Measurements from ENCODE around the gene LCAT.

LCAT gene

DNA sequence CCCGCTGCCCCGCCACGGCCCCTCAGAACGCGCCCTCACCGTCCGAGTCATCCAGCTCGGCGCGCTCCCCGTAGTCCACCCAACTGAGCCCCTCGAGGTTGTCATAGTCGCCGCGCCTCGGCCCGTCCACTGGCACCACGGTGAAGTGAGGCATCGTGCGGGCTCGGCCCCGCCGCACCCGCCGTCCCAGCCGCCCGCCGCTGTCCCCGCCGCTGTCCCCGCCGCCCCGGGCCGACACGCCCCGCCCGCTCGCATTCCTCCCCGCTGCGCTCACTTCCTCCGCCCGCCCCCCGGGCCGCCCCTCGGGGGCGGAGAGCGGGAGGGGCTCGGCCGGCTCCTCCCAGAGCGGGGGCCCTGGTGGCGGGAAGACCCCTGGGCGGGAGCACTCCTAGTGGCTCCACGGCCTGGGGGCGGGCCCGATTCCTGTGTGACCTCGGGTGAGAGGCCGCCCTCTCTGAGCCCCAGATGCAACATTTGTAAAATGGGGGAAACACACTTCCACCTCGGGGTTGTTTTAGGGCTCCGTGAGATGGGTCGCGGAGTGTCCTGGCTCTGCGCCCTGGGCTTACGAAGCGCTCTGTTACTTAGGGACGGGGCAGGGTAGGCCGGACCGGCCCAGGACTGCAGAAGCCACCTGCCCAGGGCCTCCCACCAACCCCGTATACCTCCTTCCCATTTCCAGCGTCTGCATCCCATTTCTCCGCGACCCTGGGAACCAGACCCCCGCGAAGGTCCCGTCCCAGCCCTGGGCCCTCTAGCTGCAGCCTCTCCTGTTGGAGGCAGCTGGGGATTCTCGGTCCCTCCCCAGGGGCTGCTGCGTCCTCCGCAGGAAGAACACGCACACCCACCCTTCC is 24.7 kb upstream of the LCAT start, which contains the start of gene SLC12A4:
Gene SLC12A4, minus strand, starts transcription at position 238 of the 854 bp plus-strand sequence. Its CDS starts 84 bp downstream, at position 154.
- Histone ChIP-seq H3K4me3 (ENCODE audit: insufficient read depth, low read depth, low read length) (peak within 1 kb of the TSS; percentile 60), H3K27me3 (ENCODE audit: control insufficient read depth, insufficient read depth, low read length, poor library complexity, severe bottlenecking) (peaks cover 21% of the 10 kb centered on the region), H3K36me3 (ENCODE audit: control insufficient read depth, insufficient read depth, low read length) (no peaks in the 10 kb centered on the region), H3K4me1 (ENCODE audit: control insufficient read depth, insufficient read depth, low read length) (peaks cover 13% of the 10 kb centered on the region), H3K9me3 (ENCODE audit: control insufficient read depth, low read length) (no peaks in the 10 kb centered on the region), H3K27ac (ENCODE audit: insufficient read depth, low read depth, low read length, poor library complexity, severe bottlenecking) (no peak within 1 kb of the TSS)
- 20 to 21% methylated on average over 78 of the region's 78 CpGs for WGBS, 2 experiments

DNA sequence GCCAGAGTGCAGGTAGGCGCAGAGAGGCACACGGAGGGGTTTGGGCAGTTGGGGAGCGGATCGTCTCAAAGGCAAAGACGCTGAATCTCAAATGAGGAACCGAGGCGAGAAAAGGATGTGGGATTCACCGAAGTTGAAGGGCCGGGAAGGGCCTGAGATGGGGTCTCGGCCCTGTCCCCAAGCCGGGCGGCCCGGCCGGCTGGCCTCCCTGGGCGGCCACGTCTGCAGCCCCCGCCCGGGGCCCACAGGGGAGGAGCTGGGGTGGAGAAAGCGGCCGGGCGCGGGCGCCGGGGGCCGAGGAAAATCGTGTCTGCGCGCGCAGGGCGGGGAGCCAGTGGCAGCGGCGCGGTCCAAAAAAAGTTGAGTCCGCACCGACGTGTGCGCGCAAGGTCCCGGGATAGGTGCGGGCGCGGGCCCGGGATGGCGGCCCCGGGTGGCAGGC is 24.1 kb upstream of the LCAT start:
- Histone ChIP-seq H3K36me3 (ENCODE audit: control insufficient read depth, insufficient read depth, low read length) (no peaks in the 10 kb centered on the region), H3K4me1 (ENCODE audit: control insufficient read depth, insufficient read depth, low read length) (peaks cover 13% of the 10 kb centered on the region), H3K27ac (ENCODE audit: insufficient read depth, low read depth, low read length, poor library complexity, severe bottlenecking) (no peak overlapping the region), H3K4me3 (ENCODE audit: insufficient read depth, low read depth, low read length) (peak overlapping the region; percentile 60), H3K9me3 (ENCODE audit: control insufficient read depth, low read length) (no peaks in the 10 kb centered on the region), H3K27me3 (ENCODE audit: control insufficient read depth, insufficient read depth, low read length, poor library complexity, severe bottlenecking) (peaks cover 21% of the 10 kb centered on the region)
- 2% methylated on average over 45 of the region's 45 CpGs for WGBS, 2 experiments

DNA sequence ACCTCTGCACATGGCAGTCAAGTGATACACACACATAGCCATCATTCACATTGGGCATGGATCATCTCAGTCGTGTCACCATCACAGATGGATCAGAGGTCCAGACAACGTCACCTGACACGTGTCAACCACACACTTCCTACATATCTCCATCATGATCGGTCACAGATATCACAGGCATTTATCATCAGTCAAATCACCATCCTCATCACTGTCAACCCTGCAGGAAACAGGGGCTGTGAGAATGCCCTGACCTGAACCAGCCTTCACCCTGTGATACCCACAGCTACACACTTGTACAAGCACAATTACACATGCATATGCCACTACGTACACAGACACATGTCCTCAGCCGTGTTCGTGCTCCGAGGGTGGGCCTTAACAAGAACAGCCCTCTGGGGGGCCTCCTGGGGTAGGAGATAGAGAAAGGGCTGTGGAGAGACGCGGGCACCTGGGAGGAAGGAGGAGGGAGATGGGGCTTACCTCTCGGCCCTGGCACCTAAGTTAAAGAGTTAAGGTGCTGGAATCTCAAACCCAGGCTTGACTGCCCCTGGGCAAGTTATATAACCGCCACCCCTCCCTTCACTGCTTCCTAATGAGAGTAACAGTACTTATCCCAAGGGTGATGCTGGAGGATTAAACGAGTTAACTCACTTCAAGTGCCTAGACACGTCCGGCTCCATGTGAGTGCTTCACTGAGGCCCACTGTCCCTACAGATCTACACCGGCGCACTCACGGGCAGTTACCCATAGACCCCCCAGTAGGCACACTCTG is 23.4 kb upstream of the LCAT start:
- H3K36me3 ChIP-seq (ENCODE audit: control insufficient read depth, insufficient read depth, low read length): no peaks in the 10 kb centered on the region
- 40 to 42% methylated on average over 18 of the region's 18 CpGs for WGBS, 2 experiments
- H3K4me1 ChIP-seq (ENCODE audit: control insufficient read depth, insufficient read depth, low read length): peaks cover 13% of the 10 kb centered on the region
- H3K4me3 ChIP-seq (ENCODE audit: insufficient read depth, low read depth, low read length): peak overlapping the region; percentile 60
- H3K27me3 ChIP-seq (ENCODE audit: control insufficient read depth, insufficient read depth, low read length, poor library complexity, severe bottlenecking): peaks cover 21% of the 10 kb centered on the region
- no peak overlapping the region for H3K27ac ChIP-seq (ENCODE audit: insufficient read depth, low read depth, low read length, poor library complexity, severe bottlenecking)
- no peaks in the 10 kb centered on the region for H3K9me3 ChIP-seq (ENCODE audit: control insufficient read depth, low read length)

DNA sequence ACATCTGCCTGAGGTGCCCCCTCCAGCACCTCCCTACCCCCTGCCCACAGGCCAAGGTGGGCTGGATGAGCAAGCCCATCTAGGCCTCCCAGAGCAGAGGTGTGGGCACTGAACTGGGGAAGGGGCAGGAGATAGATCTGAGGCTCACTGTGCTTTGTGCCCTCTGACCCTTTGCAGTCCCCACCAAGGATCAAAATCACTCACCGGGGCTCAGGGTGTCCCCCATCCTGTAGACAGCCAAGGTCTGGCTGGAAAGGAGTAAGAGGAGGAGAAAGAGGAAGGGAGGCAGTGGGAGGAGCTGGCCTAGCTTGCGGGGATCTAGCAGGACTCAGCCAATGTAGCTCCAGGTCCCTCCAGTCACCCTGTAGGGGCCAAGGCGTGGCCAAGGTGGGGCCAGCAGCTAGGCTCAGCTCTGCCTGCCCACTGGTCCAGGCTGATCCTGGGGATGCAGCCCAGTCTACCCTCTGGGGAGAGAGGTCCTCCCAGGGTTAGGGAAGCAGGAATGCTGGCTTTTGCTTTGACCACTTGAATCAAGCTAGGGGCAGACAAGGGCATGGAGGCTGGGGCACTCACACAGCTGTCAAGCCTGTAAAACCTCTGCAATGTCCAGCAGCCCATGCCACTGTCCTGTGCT is 22.7 kb upstream of the LCAT start:
- H3K4me1 ChIP-seq (ENCODE audit: control insufficient read depth, insufficient read depth, low read length): peaks cover 13% of the 10 kb centered on the region
- H3K9me3 ChIP-seq (ENCODE audit: control insufficient read depth, low read length): no peaks in the 10 kb centered on the region
- no peaks in the 10 kb centered on the region for H3K36me3 ChIP-seq (ENCODE audit: control insufficient read depth, insufficient read depth, low read length)
- H3K4me3 ChIP-seq (ENCODE audit: insufficient read depth, low read depth, low read length): no peak overlapping the region
- H3K27me3 ChIP-seq (ENCODE audit: control insufficient read depth, insufficient read depth, low read length, poor library complexity, severe bottlenecking): peaks cover 21% of the 10 kb centered on the region
- 67 to 71% methylated on average over 3 of the region's 3 CpGs for WGBS, 2 experiments
- no peak overlapping the region for H3K27ac ChIP-seq (ENCODE audit: insufficient read depth, low read depth, low read length, poor library complexity, severe bottlenecking)

DNA sequence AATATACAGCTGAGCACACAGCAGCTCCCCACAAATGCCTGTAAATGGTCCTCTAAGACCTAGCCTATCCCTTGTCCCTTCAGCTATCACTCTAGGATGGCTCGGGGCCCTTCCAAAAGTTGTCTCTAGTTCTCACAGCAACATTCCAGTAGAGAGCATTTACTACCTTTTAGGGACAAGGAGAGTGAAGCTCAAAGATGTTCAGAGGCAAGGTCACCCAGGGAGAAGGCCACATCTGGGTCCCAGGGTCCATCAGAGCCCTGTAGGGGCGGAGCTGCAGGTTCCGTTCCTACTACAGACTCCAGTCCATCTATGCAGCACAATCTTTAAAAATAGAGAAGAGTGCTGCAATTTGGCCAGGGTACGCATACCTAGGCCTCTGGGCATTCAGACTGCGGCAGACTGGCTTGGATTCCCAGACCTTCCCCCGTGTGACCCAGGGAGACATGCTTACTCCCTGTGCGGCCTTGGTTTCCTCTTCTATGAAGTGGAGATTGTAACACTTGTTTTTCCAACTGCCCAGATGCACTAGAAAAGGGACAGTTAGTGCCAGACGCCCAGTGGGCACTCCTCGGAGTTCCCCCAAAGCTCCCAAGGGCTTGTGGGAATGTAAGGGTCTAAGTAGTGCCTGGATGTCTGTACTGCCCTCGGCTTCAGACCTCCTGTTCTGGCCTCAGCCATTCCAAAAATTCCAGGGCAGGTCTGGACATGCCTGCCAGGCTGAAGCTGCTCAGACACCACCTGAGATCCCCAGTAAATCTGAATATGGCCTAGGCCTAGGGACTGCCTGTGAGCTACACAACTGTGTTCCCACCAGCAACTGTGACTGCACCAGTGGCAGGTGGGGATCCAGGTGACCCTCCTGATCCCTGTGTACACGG is 22.0 kb upstream of the LCAT start:
- no peaks in the 10 kb centered on the region for H3K36me3 ChIP-seq (ENCODE audit: control insufficient read depth, insufficient read depth, low read length)
- H3K9me3 ChIP-seq (ENCODE audit: control insufficient read depth, low read length): no peaks in the 10 kb centered on the region
- no peak overlapping the region for H3K4me3 ChIP-seq (ENCODE audit: insufficient read depth, low read depth, low read length)
- 88 to 89% methylated on average over 11 of the region's 11 CpGs for WGBS, 2 experiments
- H3K4me1 ChIP-seq (ENCODE audit: control insufficient read depth, insufficient read depth, low read length): peaks cover 13% of the 10 kb centered on the region
- H3K27ac ChIP-seq (ENCODE audit: insufficient read depth, low read depth, low read length, poor library complexity, severe bottlenecking): no peak overlapping the region
- peaks cover 21% of the 10 kb centered on the region for H3K27me3 ChIP-seq (ENCODE audit: control insufficient read depth, insufficient read depth, low read length, poor library complexity, severe bottlenecking)

DNA sequence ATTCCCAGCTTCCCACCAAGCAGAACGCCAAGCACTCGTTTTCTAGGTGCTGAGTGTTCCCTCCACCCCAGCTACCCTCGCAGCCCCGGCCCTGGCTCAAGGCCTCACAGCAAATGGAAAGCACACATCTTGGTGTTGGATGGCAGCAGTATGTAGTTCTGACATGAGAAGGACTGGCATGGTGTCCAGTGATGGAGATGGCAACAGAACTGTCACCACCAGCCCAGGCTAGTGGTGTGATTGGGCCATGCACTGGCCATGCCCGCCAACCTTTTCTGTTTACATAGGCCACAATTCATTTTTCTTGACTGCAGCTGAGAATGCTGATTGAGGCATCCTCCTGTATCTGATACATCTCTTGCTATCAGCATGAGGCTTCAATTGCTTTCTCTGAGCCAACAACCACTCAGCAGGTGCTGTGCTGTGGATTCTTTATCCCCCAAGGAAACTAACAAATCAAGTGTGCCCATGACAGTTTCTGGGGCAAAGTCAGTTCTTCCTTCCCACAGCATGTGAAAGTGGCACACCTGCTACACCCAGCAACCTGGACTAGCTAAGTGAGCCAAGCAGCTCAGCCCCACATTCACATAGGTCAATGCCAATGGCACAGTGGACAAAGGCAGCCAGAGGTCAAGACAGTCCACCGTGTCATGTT is 20.7 kb upstream of the LCAT start:
- H3K27ac ChIP-seq (ENCODE audit: insufficient read depth, low read depth, low read length, poor library complexity, severe bottlenecking): no peak overlapping the region
- peaks cover 13% of the 10 kb centered on the region for H3K4me1 ChIP-seq (ENCODE audit: control insufficient read depth, insufficient read depth, low read length)
- H3K9me3 ChIP-seq (ENCODE audit: control insufficient read depth, low read length): no peaks in the 10 kb centered on the region
- peaks cover 21% of the 10 kb centered on the region for H3K27me3 ChIP-seq (ENCODE audit: control insufficient read depth, insufficient read depth, low read length, poor library complexity, severe bottlenecking)
- no peak overlapping the region for H3K4me3 ChIP-seq (ENCODE audit: insufficient read depth, low read depth, low read length)
- WGBS, 2 experiments: 92 to 95% methylated on average over 6 of the region's 6 CpGs
- no peaks in the 10 kb centered on the region for H3K36me3 ChIP-seq (ENCODE audit: control insufficient read depth, insufficient read depth, low read length)

DNA sequence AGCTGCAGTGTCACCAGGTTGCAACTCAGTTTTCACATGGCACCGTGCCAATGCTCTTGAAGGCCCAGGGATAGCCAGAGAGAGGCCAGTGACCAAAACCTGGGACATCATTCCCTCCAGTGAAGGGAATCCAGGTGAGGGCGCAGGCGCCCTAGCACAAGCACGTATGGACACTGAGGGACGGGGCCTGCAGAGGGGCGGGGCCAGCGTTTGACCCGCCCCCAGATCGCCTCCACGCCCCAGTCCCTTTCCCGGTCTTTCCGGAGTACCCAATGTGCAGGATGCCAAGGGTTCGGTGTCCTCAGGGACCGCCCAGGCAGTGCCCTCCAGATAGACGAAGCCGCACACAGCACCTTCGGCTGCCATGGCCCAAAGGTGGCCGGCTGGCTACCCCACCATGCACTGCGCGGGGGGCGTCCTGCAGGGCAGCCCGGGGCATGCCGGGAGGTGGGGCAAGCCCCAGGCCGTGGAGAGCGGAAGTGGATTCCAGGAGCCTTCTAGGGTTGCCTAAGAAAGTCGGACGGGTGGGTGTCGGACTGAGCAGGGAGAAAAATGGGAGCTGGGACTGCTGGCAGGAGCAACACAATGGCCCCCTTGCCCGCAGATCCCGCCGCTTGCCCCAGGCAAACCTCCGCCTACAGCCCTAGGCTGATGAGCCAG is 19.9 kb upstream of the LCAT start:
- H3K9me3 ChIP-seq (ENCODE audit: control insufficient read depth, low read length): no peaks in the 10 kb centered on the region
- no peak overlapping the region for H3K4me3 ChIP-seq (ENCODE audit: insufficient read depth, low read depth, low read length)
- WGBS, 2 experiments: 88 to 89% methylated on average over 32 of the region's 32 CpGs
- no peaks in the 10 kb centered on the region for H3K36me3 ChIP-seq (ENCODE audit: control insufficient read depth, insufficient read depth, low read length)
- H3K27ac ChIP-seq (ENCODE audit: insufficient read depth, low read depth, low read length, poor library complexity, severe bottlenecking): no peak overlapping the region
- H3K4me1 ChIP-seq (ENCODE audit: control insufficient read depth, insufficient read depth, low read length): peaks cover 13% of the 10 kb centered on the region
- H3K27me3 ChIP-seq (ENCODE audit: control insufficient read depth, insufficient read depth, low read length, poor library complexity, severe bottlenecking): peaks cover 18% of the 10 kb centered on the region

DNA sequence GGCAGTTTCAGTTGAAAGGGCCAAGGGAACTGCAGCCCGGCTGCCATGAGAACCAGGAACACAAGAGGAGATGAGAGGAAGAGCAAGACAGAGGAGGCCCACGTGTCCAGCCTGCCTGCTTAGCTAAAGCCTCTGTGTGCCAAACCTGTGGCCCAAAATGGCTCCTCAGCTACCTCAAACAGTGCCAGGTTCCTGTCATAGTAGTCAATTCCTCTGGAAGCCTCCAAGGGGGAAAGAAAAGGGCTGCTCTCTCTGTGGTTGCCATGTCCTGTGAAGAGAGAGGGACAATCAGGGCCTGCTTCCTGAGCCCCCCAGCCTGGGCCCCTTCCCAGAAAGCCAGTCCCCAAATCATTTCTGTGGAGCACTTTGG is 19.4 kb upstream of the LCAT start:
- peaks cover 13% of the 10 kb centered on the region for H3K27me3 ChIP-seq (ENCODE audit: control insufficient read depth, insufficient read depth, low read length, poor library complexity, severe bottlenecking)
- WGBS, 2 experiments: 95 to 96% methylated on average over 2 of the region's 2 CpGs
- H3K9me3 ChIP-seq (ENCODE audit: control insufficient read depth, low read length): no peaks in the 10 kb centered on the region
- peaks cover 13% of the 10 kb centered on the region for H3K4me1 ChIP-seq (ENCODE audit: control insufficient read depth, insufficient read depth, low read length)
- H3K36me3 ChIP-seq (ENCODE audit: control insufficient read depth, insufficient read depth, low read length): no peaks in the 10 kb centered on the region
- H3K4me3 ChIP-seq (ENCODE audit: insufficient read depth, low read depth, low read length): no peak overlapping the region
- H3K27ac ChIP-seq (ENCODE audit: insufficient read depth, low read depth, low read length, poor library complexity, severe bottlenecking): no peak overlapping the region

DNA sequence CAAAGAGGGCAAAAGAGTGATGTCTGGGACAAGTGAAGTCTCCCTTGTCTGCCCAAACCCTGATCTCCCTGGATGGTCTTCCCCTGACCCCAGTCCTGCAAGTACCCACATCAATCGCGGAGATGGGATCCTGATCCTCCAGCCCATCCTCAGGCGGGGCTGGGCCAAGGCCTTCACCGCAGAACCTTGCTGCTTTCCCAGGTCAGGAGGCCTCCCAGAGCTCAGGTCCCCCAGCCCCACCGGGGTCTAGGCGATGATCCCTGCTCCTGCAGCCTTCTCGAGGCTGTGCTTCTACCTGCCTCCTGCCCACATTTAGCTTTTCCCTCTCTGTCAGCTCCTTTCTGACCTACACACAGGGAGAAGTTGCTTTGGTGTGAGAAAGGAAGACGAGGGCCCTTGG is 18.2 kb upstream of the LCAT start:
- 93 to 95% methylated on average over 8 of the region's 8 CpGs for WGBS, 2 experiments
- no peaks in the 10 kb centered on the region for H3K9me3 ChIP-seq (ENCODE audit: control insufficient read depth, low read length)
- H3K27ac ChIP-seq (ENCODE audit: insufficient read depth, low read depth, low read length, poor library complexity, severe bottlenecking): no peak overlapping the region
- no peak overlapping the region for H3K4me3 ChIP-seq (ENCODE audit: insufficient read depth, low read depth, low read length)
- H3K27me3 ChIP-seq (ENCODE audit: control insufficient read depth, insufficient read depth, low read length, poor library complexity, severe bottlenecking): peaks cover 1% of the 10 kb centered on the region
- peaks cover 9% of the 10 kb centered on the region for H3K4me1 ChIP-seq (ENCODE audit: control insufficient read depth, insufficient read depth, low read length)
- no peaks in the 10 kb centered on the region for H3K36me3 ChIP-seq (ENCODE audit: control insufficient read depth, insufficient read depth, low read length)

Data from ectodermal cell (in vitro differentiated cells).